Mesenteric fat pad (tissue), 1 donor: ENCODE measurements around the gene PRR7. TPM values are rescaled to one million over a fixed set of nuclear protein-coding genes. Genes with fewer than 3 reads are reported as not detected.

ENCODE experiments used
- DNase-seq: peaks from one replicate; pipeline ENCODE4 v3.0.0-alpha.2; 2020; ENCODE audit warnings: low spot score
- total RNA-seq: library from RNA; stranded (reverse); fragmentation: NEBNext Ultra II Directional; extraction: Animal tissue kit (Norgen Biotek cat#: 25700); gene quantifications from one replicate; pipeline ENCODE4 v1.2.1, GENCODE V29; 2021
- donor health status: DM: yes; HTN: yes; CAD: no.

PRR7 gene
- total RNA-seq, 1 donor from 2014 or later = 1.00 TPM

GRCh38 chr5:177450667-177451424 is 4.2 kb downstream of the PRR7 start:
- DNase-seq = no peak

- no peak for DNase-seq
Measured at GRCh38 chr5:177452688-177453638, 6.3 kb downstream of the PRR7 start.

DNA sequence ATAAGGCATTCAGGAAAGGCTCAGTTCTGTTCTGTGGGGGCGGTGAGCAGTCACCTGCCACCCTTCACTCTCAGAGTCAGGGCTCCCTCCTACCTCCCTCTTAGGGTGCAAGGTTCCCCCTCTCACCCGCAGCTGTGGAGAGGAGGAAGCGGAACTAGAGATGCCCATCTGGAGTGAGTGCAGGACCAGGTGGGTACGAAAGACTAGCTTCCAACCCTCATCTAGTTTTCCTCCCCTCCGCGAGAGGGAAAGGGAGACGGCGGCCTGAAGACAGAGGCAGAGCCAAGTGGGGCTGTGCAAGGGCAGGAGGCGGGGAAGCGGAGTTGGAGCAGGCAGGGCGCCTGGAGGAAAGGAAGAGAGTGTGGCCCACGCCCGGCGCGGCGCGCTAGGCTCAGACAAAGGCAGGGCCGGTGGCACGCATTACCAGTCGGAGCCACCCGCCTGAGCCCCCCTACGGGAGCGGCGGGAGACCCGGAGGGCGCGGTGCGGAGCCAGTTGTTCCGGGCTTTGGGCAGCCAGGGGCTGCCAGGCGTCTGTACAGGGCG is 7.3 kb downstream of the PRR7 start:
- DNase-seq = no peak

GRCh38 chr5:177454397-177455035 is 7.9 kb downstream of the PRR7 start:
- peak; percentile 99 for DNase-seq

DNA sequence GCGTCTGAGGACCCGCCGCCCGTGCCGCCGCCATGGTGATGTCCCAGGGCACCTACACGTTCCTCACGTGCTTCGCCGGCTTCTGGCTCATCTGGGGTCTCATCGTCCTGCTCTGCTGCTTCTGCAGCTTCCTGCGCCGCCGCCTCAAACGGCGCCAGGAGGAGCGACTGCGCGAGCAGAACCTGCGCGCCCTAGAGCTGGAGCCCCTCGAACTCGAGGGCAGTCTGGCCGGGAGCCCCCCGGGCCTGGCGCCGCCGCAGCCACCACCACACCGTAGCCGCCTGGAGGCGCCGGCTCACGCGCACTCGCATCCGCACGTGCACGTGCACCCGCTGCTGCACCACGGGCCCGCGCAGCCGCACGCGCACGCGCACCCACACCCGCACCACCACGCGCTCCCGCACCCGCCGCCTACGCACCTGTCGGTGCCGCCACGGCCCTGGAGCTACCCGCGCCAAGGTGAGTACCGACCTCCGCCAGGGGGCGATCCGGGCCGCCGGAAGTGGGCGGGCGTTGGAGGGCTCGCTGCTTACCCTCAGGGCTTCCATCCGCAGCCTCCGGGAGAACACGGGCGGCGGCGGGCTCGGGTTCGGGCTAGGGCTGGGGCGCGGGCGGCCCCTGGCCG is 8.5 kb downstream of the PRR7 start:
- DNase-seq = no peak

DNA sequence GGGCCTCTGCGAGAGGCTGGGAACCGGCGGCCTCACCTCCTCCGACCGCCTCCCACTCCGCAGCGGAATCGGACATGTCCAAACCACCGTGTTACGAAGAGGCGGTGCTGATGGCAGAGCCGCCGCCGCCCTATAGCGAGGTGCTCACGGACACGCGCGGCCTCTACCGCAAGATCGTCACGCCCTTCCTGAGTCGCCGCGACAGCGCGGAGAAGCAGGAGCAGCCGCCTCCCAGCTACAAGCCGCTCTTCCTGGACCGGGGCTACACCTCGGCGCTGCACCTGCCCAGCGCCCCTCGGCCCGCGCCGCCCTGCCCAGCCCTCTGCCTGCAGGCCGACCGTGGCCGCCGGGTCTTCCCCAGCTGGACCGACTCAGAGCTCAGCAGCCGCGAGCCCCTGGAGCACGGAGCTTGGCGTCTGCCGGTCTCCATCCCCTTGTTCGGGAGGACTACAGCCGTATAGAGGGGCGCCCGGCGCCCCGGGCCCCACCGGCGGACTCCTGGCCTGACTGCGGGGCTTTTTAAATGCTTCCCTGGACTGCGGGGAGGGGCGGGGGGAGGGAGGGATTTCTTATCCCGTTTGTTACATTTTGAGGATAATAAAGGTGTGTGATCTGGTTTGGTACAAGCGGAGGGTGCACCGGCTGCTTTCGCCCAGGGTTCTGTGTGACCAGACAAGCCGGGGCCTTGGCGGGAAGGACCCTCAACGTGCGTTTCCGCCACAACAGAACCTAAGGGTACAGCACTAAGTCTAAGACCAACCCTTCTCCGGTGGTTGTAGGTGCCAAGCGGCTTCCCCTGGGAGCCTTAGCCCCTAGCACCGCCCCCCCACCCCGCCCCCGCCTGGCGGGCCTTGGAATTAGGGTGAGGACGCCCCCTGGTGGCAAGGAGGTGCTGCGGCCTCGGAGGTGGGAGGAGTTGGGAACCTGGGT is 9.3 kb downstream of the PRR7 start:
- peak; percentile 97 for DNase-seq

- DNase-seq = no peak
Measured at GRCh38 chr5:177456591-177456964, 10.0 kb downstream of the PRR7 start.

DNA sequence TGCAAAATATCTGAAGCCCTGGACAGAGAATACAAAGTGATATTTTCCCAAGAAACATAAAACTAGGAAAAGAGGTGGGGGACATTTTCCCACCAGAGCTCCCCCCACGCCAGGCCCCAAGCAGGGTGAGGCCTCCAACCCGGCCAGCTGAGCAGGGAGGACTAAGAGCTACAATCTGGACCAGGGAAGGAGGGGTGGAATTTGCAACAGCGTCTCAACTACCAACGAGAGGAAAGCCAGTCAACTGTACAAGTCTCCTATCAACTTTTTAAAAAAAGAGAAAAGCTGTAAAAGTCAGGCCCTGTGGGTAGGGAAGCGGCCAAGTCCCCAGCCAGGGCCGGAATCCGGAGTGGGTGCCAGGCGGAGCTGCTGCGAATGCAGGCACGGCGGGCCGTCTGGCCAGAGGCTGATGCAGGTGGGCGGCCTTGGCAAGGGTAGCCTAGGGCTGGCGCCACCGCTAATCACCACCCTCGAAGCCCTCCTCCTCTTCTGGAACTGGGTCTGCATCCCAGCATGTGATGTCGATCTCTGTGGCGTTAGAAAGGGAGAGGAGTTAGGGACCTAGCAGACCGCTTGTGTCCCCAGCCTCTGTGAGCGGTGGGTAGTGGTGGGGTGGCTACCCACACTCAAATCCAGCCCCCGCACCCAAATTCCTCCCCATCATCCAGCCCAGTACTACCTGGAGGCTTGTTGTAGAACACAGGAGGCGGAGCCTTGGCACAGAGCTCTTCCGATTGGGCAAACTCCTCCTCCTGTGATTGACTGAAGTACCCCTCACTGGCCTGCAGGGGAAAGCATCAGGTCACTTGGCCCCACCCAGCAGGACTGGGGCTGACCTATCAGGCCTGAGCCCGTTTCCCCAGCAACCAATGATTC is 10.6 kb downstream of the PRR7 start:
- no peak for DNase-seq

DNA sequence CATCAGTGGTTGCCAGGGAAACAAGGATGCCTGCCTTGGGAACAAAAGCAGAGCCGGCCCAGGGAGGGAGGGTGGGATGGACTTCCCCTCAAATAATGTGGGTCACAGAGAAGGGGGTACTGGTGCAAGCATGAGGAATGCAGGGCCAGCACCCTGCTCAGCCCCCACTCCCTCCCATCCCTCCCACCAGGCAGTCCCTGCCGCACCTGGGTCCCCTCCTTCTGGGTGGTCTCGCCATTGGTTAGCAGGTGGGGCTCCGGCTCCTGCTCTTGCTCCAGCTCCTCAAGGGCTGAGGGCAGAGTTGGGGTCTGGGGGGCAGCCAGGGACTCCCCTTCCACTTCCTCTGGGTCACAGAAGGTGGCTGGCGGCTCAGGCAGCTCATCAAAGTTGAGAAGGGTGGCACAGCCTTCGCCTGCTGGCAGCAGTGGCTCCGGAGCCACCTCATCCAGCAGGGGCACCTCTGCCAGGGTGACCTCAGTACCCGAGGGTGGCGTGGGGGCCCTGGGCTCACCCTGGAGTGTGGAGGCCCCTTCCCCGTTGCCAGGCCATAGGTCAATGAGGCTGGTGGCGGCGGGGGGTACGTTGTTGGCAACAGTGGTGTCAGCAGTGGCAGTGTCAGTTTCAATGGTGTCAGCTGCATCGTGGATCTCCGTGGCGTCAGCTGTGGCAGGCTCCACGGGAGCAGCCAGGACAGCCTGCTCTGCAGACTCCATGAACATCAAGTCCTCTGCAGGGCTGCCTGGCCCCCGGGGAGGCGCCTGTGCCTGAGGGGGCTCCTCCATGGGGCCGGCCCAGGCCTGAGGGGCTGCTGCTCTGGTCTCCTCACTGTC is 11.5 kb downstream of the PRR7 start:
- DNase-seq = no peak

- no peak for DNase-seq
Measured at GRCh38 chr5:177458912-177459350, 12.3 kb downstream of the PRR7 start.

DNA sequence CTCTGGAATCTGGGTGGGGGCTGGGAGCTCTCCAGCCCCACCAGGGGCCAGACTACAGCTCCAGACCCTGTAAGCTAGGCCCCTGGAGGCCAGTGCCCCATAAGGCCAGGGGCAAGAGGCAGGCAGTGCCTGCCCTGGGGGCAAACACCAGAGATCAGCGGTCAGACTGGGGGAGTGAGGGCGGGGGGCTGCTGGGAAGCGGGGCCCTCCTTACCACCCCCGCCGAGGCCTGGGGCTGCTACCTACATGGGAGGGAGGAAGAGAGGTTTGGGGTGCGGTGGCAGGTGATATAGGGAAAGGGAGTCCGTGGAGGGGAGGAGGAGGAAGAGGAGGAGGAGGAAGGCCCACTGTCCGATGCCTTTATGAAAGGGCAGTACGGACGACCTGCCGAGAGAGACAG is 12.7 kb downstream of the PRR7 start:
- no peak for DNase-seq

DNA sequence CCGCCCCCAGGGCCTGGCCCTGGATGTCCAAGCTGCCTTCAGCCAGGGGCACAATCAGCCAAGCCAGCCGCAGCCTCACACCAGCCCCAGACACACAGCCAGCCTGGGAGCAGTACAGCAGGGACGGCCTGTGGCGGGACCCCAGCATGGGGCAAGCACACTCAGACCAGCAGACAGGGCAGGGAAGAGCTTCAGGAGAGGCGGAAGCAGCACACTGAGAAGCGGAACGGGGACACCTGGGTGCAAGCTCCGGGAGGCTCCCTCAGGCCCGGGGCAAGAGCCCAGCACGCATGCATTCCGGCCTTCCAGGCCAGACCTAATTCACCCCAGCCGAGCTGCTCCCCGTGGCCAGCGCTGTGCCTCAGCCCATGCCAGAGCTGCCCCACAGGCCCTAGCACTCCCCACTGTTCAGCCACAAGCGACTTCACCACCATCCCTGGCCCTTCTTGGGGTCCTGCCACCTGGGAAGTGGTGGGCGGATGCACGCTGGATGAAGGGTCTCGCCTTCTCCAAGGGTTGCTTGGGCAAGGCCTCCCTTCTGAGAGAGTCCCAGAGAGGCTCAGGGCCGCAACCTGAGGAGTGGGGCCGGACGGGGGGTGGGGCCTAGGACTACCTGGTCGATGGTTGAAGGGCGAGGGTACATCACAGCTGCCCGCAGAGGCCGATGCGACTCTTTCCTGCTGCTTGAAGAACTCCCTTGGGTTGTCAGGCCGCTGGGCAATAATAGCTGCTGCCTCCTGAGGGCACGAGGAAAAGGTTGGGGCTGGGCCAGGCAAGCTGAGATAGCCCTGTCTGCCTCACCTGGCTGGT is 13.4 kb downstream of the PRR7 start:
- DNase-seq = no peak

DNA sequence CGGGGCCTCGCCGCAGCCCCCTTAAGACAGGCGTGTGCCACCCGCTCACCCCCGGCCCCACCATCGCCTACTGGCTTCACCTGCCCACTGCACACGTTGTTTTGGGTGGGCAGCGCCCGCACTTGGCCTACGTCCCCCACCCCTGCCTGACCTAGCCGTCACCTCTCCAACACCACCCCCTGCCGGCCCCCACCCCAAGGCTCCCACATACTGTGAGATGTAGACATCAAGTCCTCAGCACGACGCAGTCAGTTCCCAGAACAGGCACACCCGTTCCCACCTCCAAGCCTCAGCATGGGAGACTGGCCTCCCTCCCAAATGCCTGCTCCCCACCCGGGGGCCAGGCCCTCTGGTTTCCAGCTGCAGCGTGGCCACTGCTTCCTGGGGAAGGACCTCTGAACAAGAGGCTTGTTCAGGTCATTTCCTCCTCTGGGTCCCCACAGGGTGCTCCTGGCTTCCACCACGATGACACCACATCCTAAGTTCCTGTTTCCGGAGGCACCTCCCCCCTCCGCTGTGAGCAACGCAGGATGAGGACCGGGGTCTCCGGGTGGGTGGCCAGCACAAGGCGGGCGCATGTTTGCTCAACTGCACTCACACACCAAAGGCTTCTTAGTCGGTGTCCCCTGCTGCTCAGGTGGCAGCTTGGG is 15.5 kb downstream of the PRR7 start:
- DNase-seq = no peak

DNA sequence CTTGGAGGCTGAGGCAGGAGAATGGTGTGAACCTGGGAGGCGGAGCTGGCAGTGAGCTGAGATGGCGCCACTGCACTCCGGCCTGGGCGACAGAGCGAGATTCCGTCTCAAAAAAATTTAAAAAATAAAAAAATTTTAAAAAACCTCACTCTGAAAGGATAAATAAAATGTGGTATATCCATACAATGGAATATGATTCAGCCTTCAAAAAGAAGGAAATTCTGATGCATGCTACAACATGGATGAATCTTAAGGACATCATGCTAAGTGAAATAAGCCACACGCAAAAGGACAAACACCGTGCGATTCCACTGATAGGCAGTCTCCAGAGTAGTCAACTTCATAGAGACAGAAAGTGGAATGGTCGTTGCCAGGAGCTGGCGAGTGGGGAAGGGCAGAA is 18.4 kb downstream of the PRR7 start:
- DNase-seq = no peak

- DNase-seq = no peak
Measured at GRCh38 chr5:177466861-177467260, 20.2 kb downstream of the PRR7 start.

DNA sequence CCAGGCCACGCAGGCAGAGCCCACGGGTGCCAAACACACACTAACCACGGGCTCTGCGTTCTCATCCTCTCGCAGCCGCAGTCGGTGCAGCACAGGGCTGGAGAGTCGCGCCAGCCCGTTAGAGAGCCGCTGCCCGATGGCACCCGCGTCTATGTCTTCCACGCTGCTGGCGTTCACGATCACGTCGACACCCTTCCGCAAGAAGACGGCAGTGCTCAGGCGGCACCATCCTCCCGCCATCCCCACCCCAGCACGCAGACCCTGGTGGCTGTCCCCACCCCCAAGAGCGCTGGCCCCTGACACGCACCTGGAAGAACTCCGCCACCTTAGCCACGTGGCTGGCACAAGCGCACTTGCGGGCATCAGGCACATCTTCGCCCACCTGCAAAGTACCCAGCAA is 20.8 kb downstream of the PRR7 start:
- no peak for DNase-seq

GRCh38 chr5:177468329-177468684 is 21.7 kb downstream of the PRR7 start:
- no peak for DNase-seq
